LoVo (cell line): ENCODE measurements around the gene THG1L.
"Not testable (repeated sequence)": the region's sequence is repeated elsewhere in the genome, so short reads cannot be mapped to it uniquely, and the experiment has no call there.

Experiments used
- DNase-seq: peaks from one replicate; pipeline ENCODE4 v3.0.0-alpha.2; 2016; ENCODE audit warnings: low spot score

THG1L gene

GRCh38 chr5:157731272-157732129 lies at the start of gene THG1L:
Gene THG1L, plus strand, starts transcription at chr5:157731420. Its CDS starts 21 bp downstream, at chr5:157731441.
- DNase-seq, result peak; percentile 97

- no peak for DNase-seq
These were observed 49.0 kb upstream of the THG1L start for GRCh38 chr5:157682257-157682656.

GRCh38 chr5:157686276-157687197 lies 44.7 kb upstream of the THG1L start:
- DNase-seq, result not testable (repeated sequence)

GRCh38 chr5:157687198-157687554 lies 44.0 kb upstream of the THG1L start:
- no peak for DNase-seq

- no peak for DNase-seq
These were observed 41.1 kb upstream of the THG1L start for GRCh38 chr5:157689942-157690689.

GRCh38 chr5:157690690-157691433 lies 40.4 kb upstream of the THG1L start:
- no peak for DNase-seq

- not testable (repeated sequence) for DNase-seq
These were observed 37.4 kb upstream of the THG1L start for GRCh38 chr5:157693816-157694215.

GRCh38 chr5:157696154-157696553 lies 35.1 kb upstream of the THG1L start:
- DNase-seq, result not testable (repeated sequence)

- not testable (repeated sequence) for DNase-seq
These were observed 32.5 kb upstream of the THG1L start for GRCh38 chr5:157698674-157699073.

GRCh38 chr5:157703736-157704135 lies 27.5 kb upstream of the THG1L start:
- no peak for DNase-seq

- no peak for DNase-seq
These were observed 22.4 kb upstream of the THG1L start for GRCh38 chr5:157708866-157709265.

GRCh38 chr5:157709346-157709745 lies 21.9 kb upstream of the THG1L start:
- no peak for DNase-seq

GRCh38 chr5:157710431-157710830 lies 20.8 kb upstream of the THG1L start:
- no peak for DNase-seq

- DNase-seq, result no peak
These were observed 20.3 kb upstream of the THG1L start for GRCh38 chr5:157710882-157711281.

GRCh38 chr5:157713830-157714595 lies 17.2 kb upstream of the THG1L start:
- DNase-seq, result no peak

- no peak for DNase-seq
These were observed 16.7 kb upstream of the THG1L start for GRCh38 chr5:157714596-157714864.

- DNase-seq, result peak; percentile 33
These were observed 12.7 kb upstream of the THG1L start for GRCh38 chr5:157718519-157718918.

- no peak for DNase-seq
These were observed 12.0 kb upstream of the THG1L start for GRCh38 chr5:157719245-157719644.

GRCh38 chr5:157721159-157721558 lies 10.1 kb upstream of the THG1L start:
- no peak for DNase-seq

GRCh38 chr5:157722895-157723294 lies 8.3 kb upstream of the THG1L start:
- not testable (repeated sequence) for DNase-seq

- DNase-seq, result not testable (repeated sequence)
These were observed 4.6 kb upstream of the THG1L start for GRCh38 chr5:157726607-157727006.
